GM23338 (cell line): ENCODE results near the gene AOAH. TPM values are rescaled to one million over a fixed set of nuclear protein-coding genes. Genes with fewer than 3 reads are reported as not detected.
A peak's percentile ranks its signal among the peaks of the same experiment; 100 is the strongest.

Experiments used
- ATAC-seq: fragments of 200-7000 bp; cut with Tn5 transposase; 3 replicates; pipeline ENCODE4 v1.9.1; 2020
- DNase-seq: peaks from one replicate; pipeline ENCODE4 v3.0.0-alpha.2; 2015; ENCODE audit warnings: low spot score
- H2AFZ ChIP-seq: fragments of 200-600 bp; sonication (generic); 2 replicates; pipeline ENCODE4 v1.8.0; 2016; ENCODE audit warnings: antibody characterized with exemption, mild to moderate bottlenecking, moderate library complexity
- H3F3A ChIP-seq: fragments of 200-600 bp; sonication (generic); replicated peaks from 2 replicates; pipeline ENCODE4 v1.8.0; 2017; ENCODE audit warnings: antibody characterized with exemption, mixed run types, low read depth
- H3K27ac ChIP-seq: fragments of 200-600 bp; sonication (generic); 2 replicates; pipeline ENCODE4 v1.6.1; 2016; ENCODE audit warnings: low read depth
- H3K27me3 ChIP-seq: fragments of 200-600 bp; sonication (generic); 2 replicates; pipeline ENCODE4 v1.8.0; 2016; ENCODE audit warnings: mild to moderate bottlenecking, mixed run types, moderate library complexity; ENCODE audit not compliant: insufficient read depth
- H3K36me3 ChIP-seq: fragments of 200-600 bp; sonication (generic); 2 replicates; pipeline ENCODE4 v1.8.0; 2016; ENCODE audit warnings: mild to moderate bottlenecking; ENCODE audit not compliant: insufficient read depth
- H3K4me1 ChIP-seq: fragments of 200-600 bp; sonication (generic); 2 replicates; pipeline ENCODE4 v1.8.0; 2016; ENCODE audit warnings: mild to moderate bottlenecking, moderate library complexity; ENCODE audit not compliant: insufficient read depth
- H3K4me2 ChIP-seq: fragments of 200-600 bp; sonication (generic); 2 replicates; pipeline ENCODE4 v1.7.1; 2017; ENCODE audit warnings: mixed run types
- H3K4me3 ChIP-seq: fragments of 200-600 bp; sonication (generic); 2 replicates; pipeline ENCODE4 v1.6.1; 2016; ENCODE audit warnings: mixed run types
- H3K79me2 ChIP-seq: fragments of 200-600 bp; sonication (generic); replicated peaks from 2 replicates; pipeline ENCODE4 v1.8.0; 2017; ENCODE audit warnings: mild to moderate bottlenecking; ENCODE audit not compliant: insufficient read depth
- H3K9me2 ChIP-seq: fragments of 200-600 bp; sonication (generic); 2 replicates; pipeline ENCODE4 v1.8.0; 2017; ENCODE audit not compliant: insufficient read depth
- H4K20me1 ChIP-seq: fragments of 200-600 bp; sonication (generic); replicated peaks from 2 replicates; pipeline ENCODE4 v1.8.0; 2017; ENCODE audit warnings: mild to moderate bottlenecking; ENCODE audit not compliant: insufficient read depth
- H3K27ac Mint-ChIP-seq: 2 replicates; pipeline ENCODE4 v1.8.0; 2020; ENCODE audit warnings: inconsistent platforms, mild to moderate bottlenecking, moderate library complexity, mixed read lengths
- H3K27me3 Mint-ChIP-seq: 3 replicates; pipeline ENCODE4 v1.8.0; 2022; ENCODE audit warnings: low read depth, mild to moderate bottlenecking, moderate library complexity, mixed read lengths, inconsistent platforms; ENCODE audit not compliant: insufficient read depth, poor library complexity
- H3K36me3 Mint-ChIP-seq: 3 replicates; pipeline ENCODE4 v1.8.0; 2021; ENCODE audit warnings: low read depth, mild to moderate bottlenecking, inconsistent platforms, moderate library complexity, mixed read lengths
- H3K4me1 Mint-ChIP-seq: 3 replicates; pipeline ENCODE4 v1.8.0; 2020; ENCODE audit warnings: mild to moderate bottlenecking, inconsistent platforms, mixed read lengths
- H3K4me3 Mint-ChIP-seq: 3 replicates; pipeline ENCODE4 v1.8.0; 2021; ENCODE audit warnings: moderate library complexity, mild to moderate bottlenecking, inconsistent platforms, mixed read lengths
- H3K9me3 Mint-ChIP-seq: 3 replicates; pipeline ENCODE4 v1.8.0; 2020; ENCODE audit warnings: moderate library complexity, mild to moderate bottlenecking, inconsistent platforms, mixed read lengths
- CREB1 ChIP-seq: fragments of 250-450 bp; sonication (Bioruptor Pico); IDR thresholded peaks from 2 replicates; pipeline ENCODE4 v1.5.0; 2020; ENCODE audit warnings: low read depth, mild to moderate bottlenecking, moderate library complexity
- CTCF ChIP-seq, 2 experiments: fragments of 200-600 bp in 1 of 2; sonication (generic) in 1 of 2; conservative IDR thresholded peaks; 2 replicates each; pipeline versions ENCODE4 v1.5.1 to v1.6.1; 2016 to 2017; ENCODE audit warnings: antibody characterized with exemption in 2 of 2, low read depth in 2 of 2, mild to moderate bottlenecking in 2 of 2, moderate library complexity in 1 of 2
- EZH2 ChIP-seq: fragments of 200-600 bp; sonication (generic); IDR thresholded peaks from one replicate; pipeline ENCODE4 v1.8.0; 2017; ENCODE audit warnings: antibody characterized with exemption, mild to moderate bottlenecking, low read depth; ENCODE audit not compliant: unreplicated experiment
- EZH2phosphoT487 ChIP-seq: fragments of 200-600 bp; sonication (generic); IDR thresholded peaks from one replicate; pipeline ENCODE4 v1.8.1; 2018; ENCODE audit warnings: antibody characterized with exemption; ENCODE audit not compliant: unreplicated experiment
- JUNB ChIP-seq: IDR thresholded peaks from one replicate; pipeline ENCODE4 v1.6.1; 2016; ENCODE audit warnings: antibody characterized with exemption; ENCODE audit not compliant: unreplicated experiment
- NANOG ChIP-seq: IDR thresholded peaks from 2 replicates; pipeline ENCODE4 v1.6.1; 2016; ENCODE audit warnings: antibody characterized with exemption, borderline replicate concordance
- REST ChIP-seq: IDR thresholded peaks from one replicate; pipeline ENCODE4 v1.6.1; 2018; ENCODE audit warnings: antibody characterized with exemption; ENCODE audit not compliant: unreplicated experiment
- STAT1 ChIP-seq: IDR thresholded peaks from one replicate; pipeline ENCODE4 v1.6.1; 2016; ENCODE audit warnings: antibody characterized with exemption; ENCODE audit not compliant: unreplicated experiment
- ZNF114 ChIP-seq: fragments of 250-450 bp; sonication (Bioruptor Pico); IDR thresholded peaks from 2 replicates; pipeline ENCODE4 v1.5.0; 2020; ENCODE audit warnings: mild to moderate bottlenecking, moderate library complexity
- polyA plus RNA-seq: library from polyadenylated mRNA; unstranded; fragments of >200 nt; fragmentation: Nextera tagmentation; extraction: Ambion mirVana; gene quantifications from 2 replicates; pipeline ENCODE4 v1.2.1, GENCODE V29; 2016
- total RNA-seq: library from RNA; depleted of rRNA; stranded (reverse); fragments of >200 nt; shearing (Covaris generic); gene quantifications from 2 replicates; pipeline ENCODE4 v1.2.3, GENCODE V29; 2014

AOAH gene
- total and polyA plus RNA-seq, 2 experiments from 2014 or later: not detected

GRCh38 chr7:36732806-36733205, 8.5 kb upstream of the AOAH start:
- Histone ChIP-seq H3K4me3 (no peak overlapping the region), H3K27me3 (no peaks in the 10 kb centered on the region), H3F3A (no peaks in the 10 kb centered on the region), H3K9me2 (no peaks in the 10 kb centered on the region; the same call in 1 of the 2 replicates), H3K79me2 (no peaks in the 10 kb centered on the region), H3K27ac (no peak overlapping the region), H4K20me1 (no peaks in the 10 kb centered on the region), H3K36me3 (no peaks in the 10 kb centered on the region), H3K4me2 (no peak overlapping the region), H2AFZ (peak overlapping the region; percentile 30; the same call in 1 of the 2 replicates), H3K4me1 (no peaks in the 10 kb centered on the region)
- no peaks in the 10 kb centered on the region for H3K4me1 Mint-ChIP-seq
- ATAC-seq (no peak), DNase-seq (no peak)
- no peak for TF ChIP-seq NANOG
- TF ChIP-seq EZH2: no peak
- TF ChIP-seq EZH2phosphoT487: no peak
- no peak for TF ChIP-seq ZNF114 (CRISPR knock-in tag)
- no peak for TF ChIP-seq CTCF (conservative IDR thresholded peaks at IDR 0.05; ENCODE audit: low read depth in 2 of 2)
- TF ChIP-seq REST: no peak
- TF ChIP-seq CREB1: no peak
- TF ChIP-seq STAT1: no peak
- TF ChIP-seq JUNB: no peak
- H3K9me3 Mint-ChIP-seq: no peaks in the 10 kb centered on the region; the same call in 2 of the 3 replicates
- no peaks in the 10 kb centered on the region for H3K36me3 Mint-ChIP-seq
- H3K4me3 Mint-ChIP-seq: no peak overlapping the region
- no peaks in the 10 kb centered on the region for H3K27me3 Mint-ChIP-seq
- H3K27ac Mint-ChIP-seq: no peak overlapping the region

GRCh38 chr7:36730046-36730445, 5.8 kb upstream of the AOAH start:
- no peaks in the 10 kb centered on the region for H3K4me1 Mint-ChIP-seq
- Histone ChIP-seq H3K79me2 (no peaks in the 10 kb centered on the region), H2AFZ (no peak overlapping the region), H3K36me3 (no peaks in the 10 kb centered on the region), H3K4me2 (no peak overlapping the region), H3F3A (no peaks in the 10 kb centered on the region), H3K27ac (no peak overlapping the region), H3K4me3 (no peak overlapping the region), H3K4me1 (no peaks in the 10 kb centered on the region), H4K20me1 (no peaks in the 10 kb centered on the region), H3K9me2 (no peaks in the 10 kb centered on the region; the same call in 1 of the 2 replicates), H3K27me3 (no peaks in the 10 kb centered on the region)
- no peak for ATAC-seq
- no peaks in the 10 kb centered on the region; the same call in 2 of the 3 replicates for H3K9me3 Mint-ChIP-seq
- no peak overlapping the region for H3K27ac Mint-ChIP-seq
- no peaks in the 10 kb centered on the region for H3K36me3 Mint-ChIP-seq
- H3K27me3 Mint-ChIP-seq: peaks cover 2% of the 10 kb centered on the region
- H3K4me3 Mint-ChIP-seq: no peak overlapping the region
- DNase-seq: no peak
- TF ChIP-seq CREB1: no peak
- TF ChIP-seq REST: no peak
- TF ChIP-seq STAT1: no peak
- no peak for TF ChIP-seq NANOG
